MM.1S (cell line): ENCODE measurements around the gene HSP90B1.
A peak's percentile ranks its signal among the peaks of the same experiment; 100 is the strongest.

Experiments
- DNase-seq: peaks from one replicate; pipeline ENCODE4 v3.0.0-alpha.2; 2015
- H2AFZ ChIP-seq: fragments of 300-600 bp; sonication (generic); 2 replicates; pipeline ENCODE4 v1.6.0; 2016; ENCODE audit warnings: antibody characterized with exemption, low read length
- H3F3A ChIP-seq: fragments of 300-600 bp; sonication (generic); 2 replicates; pipeline ENCODE4 v1.6.1; 2016; ENCODE audit warnings: mild to moderate bottlenecking, antibody characterized with exemption, low read length, moderate library complexity, mixed read lengths; ENCODE audit not compliant: insufficient read depth
- H3K27ac ChIP-seq: fragments of 300-600 bp; sonication (generic); 2 replicates; pipeline ENCODE4 v1.5.1; 2016; ENCODE audit warnings: mild to moderate bottlenecking, low read length
- H3K27me3 ChIP-seq: fragments of 300-600 bp; sonication (generic); replicated peaks from 2 replicates; pipeline ENCODE4 v1.6.0; 2016; ENCODE audit warnings: low read length; ENCODE audit not compliant: insufficient read depth
- H3K36me3 ChIP-seq: fragments of 300-600 bp; sonication (generic); replicated peaks from 2 replicates; pipeline ENCODE4 v1.6.1; 2016; ENCODE audit warnings: mild to moderate bottlenecking, low read length, mixed read lengths; ENCODE audit not compliant: insufficient read depth
- H3K4me1 ChIP-seq: fragments of 300-600 bp; sonication (generic); 2 replicates; pipeline ENCODE4 v1.6.1; 2016; ENCODE audit warnings: low read length, mixed read lengths
- H3K4me2 ChIP-seq: fragments of 300-600 bp; sonication (generic); 2 replicates; pipeline ENCODE4 v1.6.0; 2016; ENCODE audit warnings: low read depth, low read length
- H3K4me3 ChIP-seq: fragments of 300-600 bp; sonication (generic); 2 replicates; pipeline ENCODE4 v1.5.1; 2016; ENCODE audit warnings: low read length, mixed read lengths
- H3K79me2 ChIP-seq: fragments of 300-600 bp; sonication (generic); 2 replicates; pipeline ENCODE4 v1.6.1; 2016; ENCODE audit warnings: mixed run types, low read length, mixed read lengths
- H3K9ac ChIP-seq: fragments of 300-600 bp; sonication (generic); 2 replicates; pipeline ENCODE4 v1.6.1; 2016; ENCODE audit warnings: low read length, mixed read lengths
- H3K9me2 ChIP-seq: fragments of 300-600 bp; sonication (generic); replicated peaks from 2 replicates; pipeline ENCODE4 v1.6.1; 2016; ENCODE audit warnings: mild to moderate bottlenecking, low read length, mixed read lengths; ENCODE audit not compliant: insufficient read depth
- H3K9me3 ChIP-seq: fragments of 300-600 bp; sonication (generic); replicated peaks from 2 replicates; pipeline ENCODE4 v1.6.1; 2016; ENCODE audit warnings: mild to moderate bottlenecking, low read length, mixed read lengths; ENCODE audit not compliant: insufficient read depth
- H4K20me1 ChIP-seq: fragments of 300-600 bp; sonication (generic); 2 replicates; pipeline ENCODE4 v1.6.1; 2016; ENCODE audit warnings: mild to moderate bottlenecking, low read length, moderate library complexity, mixed read lengths; ENCODE audit not compliant: insufficient read depth
- EZH2 ChIP-seq: fragments of 300-600 bp; sonication (generic); optimal IDR thresholded peaks from 2 replicates; pipeline ENCODE3; 2017; ENCODE audit warnings: low read depth, mild to moderate bottlenecking, antibody characterized with exemption, low read length, mixed read lengths
- EZH2phosphoT487 ChIP-seq: fragments of 300-600 bp; sonication (generic); IDR thresholded peaks from 2 replicates; pipeline ENCODE4 v1.6.1; 2018; ENCODE audit warnings: antibody characterized with exemption, low read length
- TF ChIP-seq, protein P1 (sequence below): fragments of 300-600 bp; sonication (generic); IDR thresholded peaks from 2 replicates; pipeline ENCODE4 v1.5.1; 2016; ENCODE audit warnings: antibody characterized with exemption, low read length, mixed read lengths

HSP90B1 gene

DNA sequence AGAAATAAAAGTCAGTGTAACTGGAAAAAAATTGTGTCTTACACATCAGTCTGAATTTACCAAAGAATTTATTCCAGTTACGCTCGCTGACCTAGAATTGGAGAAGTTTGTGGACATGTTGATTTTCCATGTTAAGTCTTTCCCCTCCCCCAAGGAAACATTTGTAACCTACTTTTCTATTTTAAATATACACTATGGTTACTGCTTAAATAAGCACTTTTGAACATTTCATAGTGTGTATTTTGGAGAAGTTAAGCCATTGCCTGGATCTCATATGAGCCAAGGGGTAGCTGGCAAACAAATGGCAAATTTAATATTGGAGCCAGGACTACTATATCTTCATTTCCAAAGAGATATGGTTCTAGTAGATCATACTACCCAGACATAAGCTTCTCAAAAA lies 46.3 kb upstream of the HSP90B1 start:
- Histone ChIP-seq H3K4me3 (no peak overlapping the region), H3K4me2 (no peak overlapping the region), H3K79me2 (no peaks in the 10 kb centered on the region), H4K20me1 (no peaks in the 10 kb centered on the region), H2AFZ (no peak overlapping the region), H3K9me2 (no peaks in the 10 kb centered on the region), H3F3A (peaks cover 8% of the 10 kb centered on the region; the same call in 1 of the 2 replicates), H3K27ac (no peak overlapping the region), H3K36me3 (no peaks in the 10 kb centered on the region), H3K4me1 (peaks cover 44% of the 10 kb centered on the region), H3K9me3 (no peaks in the 10 kb centered on the region), H3K9ac (no peak overlapping the region), H3K27me3 (no peaks in the 10 kb centered on the region)
- DNase-seq: no peak
- no peak for TF ChIP-seq EZH2phosphoT487
- TF ChIP-seq, protein P1, sequence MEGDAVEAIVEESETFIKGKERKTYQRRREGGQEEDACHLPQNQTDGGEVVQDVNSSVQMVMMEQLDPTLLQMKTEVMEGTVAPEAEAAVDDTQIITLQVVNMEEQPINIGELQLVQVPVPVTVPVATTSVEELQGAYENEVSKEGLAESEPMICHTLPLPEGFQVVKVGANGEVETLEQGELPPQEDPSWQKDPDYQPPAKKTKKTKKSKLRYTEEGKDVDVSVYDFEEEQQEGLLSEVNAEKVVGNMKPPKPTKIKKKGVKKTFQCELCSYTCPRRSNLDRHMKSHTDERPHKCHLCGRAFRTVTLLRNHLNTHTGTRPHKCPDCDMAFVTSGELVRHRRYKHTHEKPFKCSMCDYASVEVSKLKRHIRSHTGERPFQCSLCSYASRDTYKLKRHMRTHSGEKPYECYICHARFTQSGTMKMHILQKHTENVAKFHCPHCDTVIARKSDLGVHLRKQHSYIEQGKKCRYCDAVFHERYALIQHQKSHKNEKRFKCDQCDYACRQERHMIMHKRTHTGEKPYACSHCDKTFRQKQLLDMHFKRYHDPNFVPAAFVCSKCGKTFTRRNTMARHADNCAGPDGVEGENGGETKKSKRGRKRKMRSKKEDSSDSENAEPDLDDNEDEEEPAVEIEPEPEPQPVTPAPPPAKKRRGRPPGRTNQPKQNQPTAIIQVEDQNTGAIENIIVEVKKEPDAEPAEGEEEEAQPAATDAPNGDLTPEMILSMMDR: no peak
- no peak for TF ChIP-seq EZH2

DNA sequence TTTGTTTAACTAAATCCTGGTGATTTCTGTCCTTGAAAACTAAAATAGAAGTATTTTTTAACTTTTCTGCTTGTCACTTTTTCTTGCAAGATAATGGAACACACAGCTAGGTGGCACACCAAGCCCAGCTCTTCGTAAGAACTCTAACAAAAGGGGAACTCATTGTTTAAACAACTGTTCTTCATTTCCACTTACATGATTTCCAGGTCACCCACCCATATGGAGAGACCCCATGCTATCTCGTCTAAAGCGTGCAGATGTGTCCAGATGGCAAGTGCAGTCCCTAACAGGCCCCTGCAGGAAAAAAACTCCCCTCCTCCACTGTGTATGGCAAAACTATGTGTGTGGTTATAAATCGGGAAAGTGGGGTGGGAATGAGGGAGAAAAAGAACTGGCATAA lies 45.9 kb upstream of the HSP90B1 start:
- no peaks in the 10 kb centered on the region for H3K79me2 ChIP-seq
- no peaks in the 10 kb centered on the region for H4K20me1 ChIP-seq
- H3K36me3 ChIP-seq: no peaks in the 10 kb centered on the region
- H3K27me3 ChIP-seq: no peaks in the 10 kb centered on the region
- H3K4me2 ChIP-seq: peak overlapping the region; percentile 4; the same call in 1 of the 2 replicates
- TF ChIP-seq EZH2 (no peak), EZH2phosphoT487 (no peak)
- TF ChIP-seq, protein P1: peak; percentile 72
- H3K4me1 ChIP-seq: peaks cover 42% of the 10 kb centered on the region
- no peak overlapping the region for H3K27ac ChIP-seq
- no peak overlapping the region for H2AFZ ChIP-seq
- H3K4me3 ChIP-seq: no peak overlapping the region
- no peaks in the 10 kb centered on the region for H3K9me3 ChIP-seq
- DNase-seq: peak; percentile 77
- H3K9ac ChIP-seq: no peak overlapping the region
- H3K9me2 ChIP-seq: no peaks in the 10 kb centered on the region
- peaks cover 8% of the 10 kb centered on the region; the same call in 1 of the 2 replicates for H3F3A ChIP-seq

DNA sequence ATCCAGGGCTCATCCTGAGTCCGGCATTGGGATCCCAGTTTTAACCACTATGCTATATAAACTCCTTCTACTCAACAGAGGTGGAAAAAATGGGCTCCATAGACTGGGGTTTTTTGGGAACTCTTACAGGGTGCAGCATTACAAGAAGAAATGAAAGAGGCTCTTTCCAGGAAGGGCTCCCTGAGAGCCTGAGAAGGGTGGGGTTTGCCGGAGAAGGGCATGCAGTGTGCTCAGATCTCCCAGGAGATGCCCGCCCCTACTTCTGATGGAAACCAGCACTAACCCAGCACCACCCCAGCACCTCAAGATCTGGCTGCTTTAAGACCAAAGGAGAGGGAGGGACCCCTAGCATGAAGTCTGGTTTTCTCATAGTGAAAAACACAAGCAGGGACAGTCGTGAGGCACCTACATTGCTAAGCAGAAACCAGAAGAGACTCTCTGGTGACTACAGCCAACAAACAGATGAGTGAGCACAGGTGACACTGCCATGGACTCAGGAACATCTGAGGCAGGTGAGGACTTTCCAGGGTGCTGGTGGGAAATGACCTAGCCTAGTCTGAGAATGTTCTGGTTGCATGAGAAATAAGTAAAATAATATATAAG lies 43.9 kb upstream of the HSP90B1 start:
- Histone ChIP-seq H3K79me2 (no peaks in the 10 kb centered on the region), H3K27ac (no peak overlapping the region), H3K4me3 (no peak overlapping the region), H3K9me3 (no peaks in the 10 kb centered on the region), H3K4me1 (peaks cover 28% of the 10 kb centered on the region), H4K20me1 (no peaks in the 10 kb centered on the region), H3K27me3 (no peaks in the 10 kb centered on the region), H3K4me2 (no peak overlapping the region), H3F3A (0 out of 2 replicates have a peak, but pooled peaks cover 1% of the 10 kb centered on the region), H3K9me2 (no peaks in the 10 kb centered on the region), H2AFZ (no peak overlapping the region), H3K9ac (no peak overlapping the region), H3K36me3 (no peaks in the 10 kb centered on the region)
- no peak for TF ChIP-seq EZH2phosphoT487
- no peak for TF ChIP-seq EZH2
- DNase-seq: no peak

DNA sequence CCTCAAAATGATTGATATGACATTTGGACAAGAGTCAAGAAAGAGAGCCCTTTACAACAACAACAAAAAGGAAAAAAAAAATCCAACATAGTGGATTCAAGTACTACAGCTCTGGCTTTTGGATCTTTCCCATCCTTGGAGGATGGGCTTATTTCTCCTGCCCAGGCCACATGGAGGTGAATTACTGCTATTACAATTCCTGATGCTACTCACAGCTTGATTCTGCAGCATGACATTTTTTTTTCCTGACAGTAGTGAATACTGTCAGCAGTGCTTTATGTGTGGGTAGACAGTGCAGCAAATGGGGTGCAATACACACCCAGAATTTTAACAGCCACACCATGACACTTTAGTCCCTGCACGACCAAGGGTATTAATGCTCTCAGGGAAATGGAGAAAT lies 42.5 kb upstream of the HSP90B1 start:
- Histone ChIP-seq H3F3A (no peaks in the 10 kb centered on the region), H3K4me3 (no peak overlapping the region), H4K20me1 (no peaks in the 10 kb centered on the region), H3K36me3 (no peaks in the 10 kb centered on the region), H3K4me2 (no peak overlapping the region), H2AFZ (no peak overlapping the region), H3K9ac (no peak overlapping the region), H3K27me3 (no peaks in the 10 kb centered on the region), H3K9me3 (no peaks in the 10 kb centered on the region), H3K4me1 (peaks cover 17% of the 10 kb centered on the region), H3K79me2 (no peaks in the 10 kb centered on the region), H3K9me2 (no peaks in the 10 kb centered on the region), H3K27ac (no peak overlapping the region)
- TF ChIP-seq EZH2 (no peak), EZH2phosphoT487 (no peak)
- TF ChIP-seq, protein P1: no peak
- DNase-seq: no peak
